K562 (cell line): Measurements from ENCODE around the gene OSBP2. TPM values are rescaled to one million over a fixed set of nuclear protein-coding genes. Genes with fewer than 3 reads are reported as not detected.

Experiments used
- ATAC-seq: fragments of 200-7000 bp; cut with Tn5 transposase; 3 replicates; pipeline ENCODE4 v1.9.1; 2020; ENCODE audit warnings: moderate library complexity
- BruUV-seq: library from RNA; stranded (reverse); fragments of 400-500 nt; replicated peaks from 2 replicates; lab custom pipeline; 2021; lab: Mats Ljungman, UMichigan
- CTCF ChIA-PET: fragments of 300-600 bp; formaldehyde crosslinking; extraction: SDS; loops from one replicate; lab custom pipeline; 2021; ENCODE audit warnings: low intra/inter-chr PET ratio; lab: Yijun Ruan, JAX
- POLR2A ChIA-PET: fragments of 300-600, 350-650 bp; sonication (Branson Sonifier 250); formaldehyde crosslinking; extraction: SDS; loops from one replicate; lab custom pipeline; 2021; ENCODE audit warnings: antibody characterized with exemption, inconsistent platforms; lab: Yijun Ruan, JAX
- DNase-seq, 4 experiments: peaks; one replicate each; pipeline versions ENCODE4 v3.0.0 to v3.0.0-alpha.2; 2011 to 2018; ENCODE audit warnings: low spot score in 3 of 4, mixed read lengths in 3 of 4; ENCODE audit errors: extremely low read depth in 1 of 4
- FAIRE-seq: peaks from 2 replicates; lab custom pipeline; 2011; peaks lifted over from hg19 to GRCh38; lab: Jason Lieb, UNC
- H2AFZ ChIP-seq: 2 replicates; pipeline ENCODE4 v1.6.0; 2011; ENCODE audit warnings: low read depth, low read length, control low read depth, inconsistent platforms
- H3K27ac ChIP-seq: fragments of 200-600 bp; 3 replicates; pipeline ENCODE4 v1.8.0; 2011; ENCODE audit warnings: low read depth, mild to moderate bottlenecking, control low read depth, inconsistent platforms, low read length, moderate library complexity, mixed read lengths; ENCODE audit errors: extremely low read depth
- H3K27me3 ChIP-seq, 2 experiments: fragments of 300-600 bp in 1 of 2; 2 replicates in 1 of 2; 3 replicates in 1 of 2; pipeline versions ENCODE4 v1.6.0 to v1.8.0; 2011; ENCODE audit warnings: inconsistent platforms in 2 of 2, low read length in 2 of 2, mild to moderate bottlenecking in 1 of 2, mixed read lengths in 1 of 2, moderate library complexity in 1 of 2; ENCODE audit not compliant: control insufficient read depth in 2 of 2, insufficient read depth in 2 of 2
- H3K36me3 ChIP-seq: fragments of 300-600 bp; 3 replicates; pipeline ENCODE4 v1.8.0; 2011; ENCODE audit warnings: mild to moderate bottlenecking, low read length, inconsistent platforms; ENCODE audit not compliant: control insufficient read depth, insufficient read depth
- H3K4me1 ChIP-seq, 2 experiments: fragments of 200-600 bp in 1 of 2; replicated peaks in 1 of 2; 2 replicates in 1 of 2; 3 replicates in 1 of 2; pipeline versions ENCODE4 v1.5.1 to v1.8.0; 2011; ENCODE audit warnings: inconsistent platforms in 2 of 2, low read length in 2 of 2, mild to moderate bottlenecking in 1 of 2, mixed read lengths in 1 of 2, moderate library complexity in 1 of 2; ENCODE audit not compliant: control insufficient read depth in 2 of 2, insufficient read depth in 2 of 2
- H3K4me2 ChIP-seq: 2 replicates; pipeline ENCODE4 v1.6.1; 2011; ENCODE audit warnings: low read length, control low read depth, inconsistent platforms, mixed read lengths; ENCODE audit not compliant: insufficient read depth
- H3K4me3 ChIP-seq: fragments of 200-600 bp; sonication (generic), shearing (Covaris generic); 2 replicates; pipeline ENCODE4 v1.5.1; 2016; ENCODE audit warnings: control low read depth, inconsistent platforms
- H3K79me2 ChIP-seq: fragments of 200-600 bp; 3 replicates; pipeline ENCODE4 v1.8.0; 2011; ENCODE audit warnings: low read length, inconsistent platforms; ENCODE audit not compliant: control insufficient read depth, insufficient read depth
- H3K9ac ChIP-seq, 2 experiments: 2 replicates each; pipeline versions ENCODE4 v1.6.0 to v1.6.1; 2011; ENCODE audit warnings: low read depth in 2 of 2, low read length in 2 of 2, control low read depth in 1 of 2, inconsistent platforms in 1 of 2, mild to moderate bottlenecking in 1 of 2, mixed read lengths in 1 of 2; ENCODE audit not compliant: insufficient read depth in 1 of 2
- H3K9me1 ChIP-seq: one replicate; pipeline ENCODE4 v1.6.0; 2011; ENCODE audit warnings: inconsistent platforms, mild to moderate bottlenecking, low read length, moderate library complexity; ENCODE audit not compliant: control insufficient read depth, insufficient read depth
- H3K9me3 ChIP-seq: replicated peaks from 2 replicates; pipeline ENCODE4 v1.5.1; 2011; ENCODE audit warnings: low read depth, low read length, inconsistent platforms; ENCODE audit not compliant: control insufficient read depth, insufficient read depth
- H4K20me1 ChIP-seq: replicated peaks from 2 replicates; pipeline ENCODE4 v1.6.1; 2011; ENCODE audit warnings: low read length, inconsistent platforms, mixed read lengths; ENCODE audit not compliant: control insufficient read depth, insufficient read depth
- COPS2 ChIP-seq: fragments of 450-650 bp; conservative IDR thresholded peaks from 2 replicates; pipeline ENCODE4 v1.6.1; 2016; ENCODE audit warnings: mild to moderate bottlenecking, moderate library complexity
- GABPB1 ChIP-seq: sonication (generic); formaldehyde crosslinking; IDR thresholded peaks from 2 replicates; pipeline ENCODE4 v1.8.0; 2022; ENCODE audit warnings: mild to moderate bottlenecking, missing genetic modification reagents
- GTF2F1 ChIP-seq: IDR thresholded peaks from 2 replicates; pipeline ENCODE4 v1.6.1; 2011; ENCODE audit warnings: low read depth, low read length, improper control_type of control experiment
- KDM1A ChIP-seq, 2 experiments: fragments of 450-650 bp; IDR thresholded peaks; 2 replicates each; pipeline ENCODE4 v1.6.1; 2016; ENCODE audit warnings: mild to moderate bottlenecking in 2 of 2
- KDM5B ChIP-seq: fragments of 200-600 bp; sonication (generic); IDR thresholded peaks from 2 replicates; pipeline ENCODE4 v1.6.1; 2012; ENCODE audit warnings: low read depth, mild to moderate bottlenecking, moderate library complexity, low read length, control low read depth, inconsistent platforms; ENCODE audit not compliant: insufficient replicate concordance
- NCOA6 ChIP-seq: fragments of 450-650 bp; IDR thresholded peaks from 2 replicates; pipeline ENCODE4 v1.6.1; 2017; ENCODE audit warnings: mild to moderate bottlenecking
- NFXL1 ChIP-seq: fragments of 450-650 bp; formaldehyde crosslinking; IDR thresholded peaks from 2 replicates; pipeline ENCODE4 v1.4.0; 2021; ENCODE audit warnings: mild to moderate bottlenecking
- RAD21 ChIP-seq, 2 experiments: fragments of 250-450 bp in 1 of 2; fragments of 450-650 bp in 1 of 2; sonication (Bioruptor Pico) in 1 of 2; formaldehyde crosslinking in 1 of 2; IDR thresholded peaks in 1 of 2; conservative IDR thresholded peaks in 1 of 2; 2 replicates each; pipeline versions ENCODE4 v1.4.0 to v1.8.0; 2020 to 2022; ENCODE audit warnings: mild to moderate bottlenecking in 2 of 2, moderate library complexity in 1 of 2
- SIRT6 ChIP-seq: IDR thresholded peaks from one replicate; pipeline ENCODE4 v1.6.1; 2012; ENCODE audit warnings: low read depth, mild to moderate bottlenecking, control low read depth, inconsistent platforms, low read length, moderate library complexity
- SREBF2 ChIP-seq: sonication (generic); formaldehyde crosslinking; IDR thresholded peaks from 2 replicates; pipeline ENCODE4 v1.4.0; 2020; ENCODE audit warnings: mild to moderate bottlenecking, missing genetic modification reagents
- XRCC3 ChIP-seq: fragments of 450-650 bp; IDR thresholded peaks from 2 replicates; pipeline ENCODE4 v1.6.1; 2017; ENCODE audit warnings: mild to moderate bottlenecking, moderate library complexity
- ZBED1 ChIP-seq: IDR thresholded peaks from 2 replicates; pipeline ENCODE4 v1.6.1; 2014
- ZNF133 ChIP-seq: fragments of 250-450 bp; sonication (Bioruptor Pico); IDR thresholded peaks from 2 replicates; pipeline ENCODE4 v1.4.0; 2020; ENCODE audit warnings: mild to moderate bottlenecking
- ZNF586 ChIP-seq: fragments of 450-650 bp; formaldehyde crosslinking; conservative IDR thresholded peaks from 2 replicates; pipeline ENCODE4 v1.4.0; 2020; ENCODE audit warnings: mild to moderate bottlenecking, moderate library complexity
- ZNF764 ChIP-seq: fragments of 250-450 bp; sonication (Bioruptor Pico); IDR thresholded peaks from 2 replicates; pipeline ENCODE4 v1.4.0; 2020; ENCODE audit warnings: low read depth, mild to moderate bottlenecking, moderate library complexity
- WGBS: fragments of 100-300 bp; shearing (Covaris generic); methylation state at CpG from one replicate; pipeline ENCODE4 v1.1.6; 2016; ENCODE audit warnings: low coverage, mixed read lengths; ENCODE audit not compliant: insufficient coverage; ENCODE audit errors: missing lambda C conversion rate; 5-methylcytosine and 5-hydroxymethylcytosine counted together
- in situ Hi-C: fragments of 300-500 bp; cut with MboI; formaldehyde crosslinking; loops from 4 replicates; pipeline ENCODE4 v1.15.0; 2018; ENCODE audit warnings: inconsistent platforms, mixed read lengths
- intact Hi-C: fragments of 100-400 bp; cut with micrococcal nuclease; formaldehyde crosslinking; loops from 2 replicates; pipeline ENCODE4 v1.14.2; 2022
- polyA plus RNA-seq, 8 experiments: library from polyadenylated mRNA; depleted of rRNA in 4 of 8; stranded (reverse) in 5 of 8; unstranded in 3 of 8; fragments of >200 nt; fragmentation: Nextera tagmentation in 2 of 8; fragmentation: Illumina TruSeq in 1 of 8; extraction: Ambion mirVana in 2 of 8; extraction: Trizol in 1 of 8; gene quantifications; 2 replicates each; pipeline versions ENCODE4 v1.2.1 to v1.2.3, GENCODE V29; 2011 to 2014; ENCODE audit warnings: inconsistent platforms in 1 of 8, missing spikeins in 1 of 8
- total RNA-seq, 7 experiments: library from RNA; depleted of rRNA in 6 of 7; stranded (reverse); fragments of >200 nt in 6 of 7; fragmentation: Illumina TruSeq in 2 of 7; extraction: Trizol in 2 of 7; gene quantifications; 2 replicates each; pipeline versions ENCODE4 v1.2.1 to v1.2.3, GENCODE V29; 2011 to 2021; ENCODE audit warnings: low replicate concordance in 1 of 7
- TF ChIP-seq, protein P1 (sequence below): IDR thresholded peaks from 2 replicates; pipeline ENCODE4 v1.6.1; 2014; ENCODE audit warnings: antibody characterized with exemption
- TF ChIP-seq, protein P2 (sequence below): fragments of 250-450 bp; sonication (Bioruptor Pico); IDR thresholded peaks from 2 replicates; pipeline ENCODE4 v1.6.1; 2021; ENCODE audit warnings: mild to moderate bottlenecking

The OSBP2 gene
- total and polyA plus RNA-seq, 9 of the 15 experiments (the other 6 are each of a cell fraction or from before 2014, with no cell fraction given): 0.52 to 29.5 (median 21.6) TPM

GRCh38 chr22:30821381-30821780, 126.7 kb downstream of the OSBP2 start:
- Histone ChIP-seq H3K27me3 (peaks cover 34 to 54% of the 10 kb centered on the region in 2 experiments), H2AFZ (no peak overlapping the region), H4K20me1 (peaks cover 7% of the 10 kb centered on the region; the same call in 1 of the 2 replicates), H3K9me3 (no peaks in the 10 kb centered on the region), H3K27ac (no peak overlapping the region), H3K4me3 (no peak overlapping the region), H3K4me2 (no peak overlapping the region), H3K79me2 (no peaks in the 10 kb centered on the region), H3K4me1 (peaks cover 0 to 13% of the 10 kb centered on the region in 2 experiments; a peak in 2 of 5 replicates), H3K9ac (no peak overlapping the region), H3K36me3 (no peaks in the 10 kb centered on the region), H3K9me1 (no peaks in the 10 kb centered on the region)
- BruUV-seq: no TSS peak
- intact Hi-C loops (no loop called here), in situ Hi-C loops (no loop called here)
- ChIA-PET POLR2A (no interaction called here), CTCF (no interaction called here)
- 25% methylated on average over 9 of the region's 12 CpGs for WGBS
- ATAC-seq (no peak), FAIRE-seq (no peak), DNase-seq (no peak)
- TF ChIP-seq ZNF133 (CRISPR knock-in tag) (no peak), COPS2 (no peak), KDM5B (no peak)

DNA sequence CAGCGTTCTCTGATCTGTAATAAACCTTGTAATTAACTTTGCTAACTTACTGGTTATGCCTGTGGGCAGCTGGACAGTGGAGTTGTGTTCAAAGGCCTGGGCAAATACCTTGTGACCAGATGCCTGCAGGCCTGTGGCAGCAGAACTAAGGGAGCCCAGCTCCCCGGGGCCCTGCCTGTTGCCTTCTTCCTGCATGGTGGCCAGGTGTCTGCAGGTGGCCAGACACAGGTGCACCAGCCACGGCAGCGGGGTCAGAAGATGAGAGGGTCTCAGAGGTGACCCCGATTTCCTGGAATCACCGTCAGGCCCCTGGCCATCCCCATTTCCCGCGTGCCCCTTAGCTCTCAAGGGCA, 127.2 kb downstream of the OSBP2 start:
- Histone ChIP-seq H3K9me3 (no peaks in the 10 kb centered on the region), H3K9me1 (no peaks in the 10 kb centered on the region), H3K9ac (no peak overlapping the region; a peak in 1 of 4 replicates), H3K4me3 (no peak overlapping the region), H2AFZ (no peak overlapping the region), H3K27me3 (peaks cover 34 to 59% of the 10 kb centered on the region in 2 experiments), H3K4me1 (peaks cover 0 to 13% of the 10 kb centered on the region in 2 experiments; a peak in 2 of 5 replicates), H4K20me1 (peaks cover 7% of the 10 kb centered on the region; the same call in 1 of the 2 replicates), H3K4me2 (no peak overlapping the region), H3K36me3 (no peaks in the 10 kb centered on the region), H3K27ac (no peak overlapping the region), H3K79me2 (no peaks in the 10 kb centered on the region)
- no TSS peak for BruUV-seq
- DNase-seq (no peak), ATAC-seq (no peak), FAIRE-seq (no peak)
- in situ Hi-C loops: no loop called here
- ChIA-PET CTCF (no interaction called here), POLR2A (no interaction called here)
- intact Hi-C loops: no loop called here
- WGBS: 1% methylated on average over 8 of the region's 8 CpGs
- TF ChIP-seq RAD21 (CRISPR knock-in tag; conservative IDR thresholded peaks at IDR 0.05 in 1 of 2, IDR thresholded peaks at IDR 0.05 in 1 of 2) (no peak), NCOA6 (no peak), KDM1A (IDR thresholded peaks at IDR 0.05) (no peak), NFXL1 (no peak), GTF2F1 (no peak), ZNF764 (CRISPR knock-in tag) (no peak), XRCC3 (no peak), ZBED1 (no peak), ZNF586 (CRISPR knock-in tag) (no peak), GABPB1 (CRISPR knock-in tag) (no peak), SREBF2 (CRISPR knock-in tag) (no peak), SIRT6 (no peak)
- TF ChIP-seq, protein P1, sequence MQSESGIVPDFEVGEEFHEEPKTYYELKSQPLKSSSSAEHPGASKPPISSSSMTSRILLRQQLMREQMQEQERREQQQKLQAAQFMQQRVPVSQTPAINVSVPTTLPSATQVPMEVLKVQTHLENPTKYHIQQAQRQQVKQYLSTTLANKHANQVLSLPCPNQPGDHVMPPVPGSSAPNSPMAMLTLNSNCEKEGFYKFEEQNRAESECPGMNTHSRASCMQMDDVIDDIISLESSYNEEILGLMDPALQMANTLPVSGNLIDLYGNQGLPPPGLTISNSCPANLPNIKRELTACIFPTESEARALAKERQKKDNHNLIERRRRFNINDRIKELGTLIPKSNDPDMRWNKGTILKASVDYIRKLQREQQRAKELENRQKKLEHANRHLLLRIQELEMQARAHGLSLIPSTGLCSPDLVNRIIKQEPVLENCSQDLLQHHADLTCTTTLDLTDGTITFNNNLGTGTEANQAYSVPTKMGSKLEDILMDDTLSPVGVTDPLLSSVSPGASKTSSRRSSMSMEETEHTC: no peak
- TF ChIP-seq, protein P2, sequence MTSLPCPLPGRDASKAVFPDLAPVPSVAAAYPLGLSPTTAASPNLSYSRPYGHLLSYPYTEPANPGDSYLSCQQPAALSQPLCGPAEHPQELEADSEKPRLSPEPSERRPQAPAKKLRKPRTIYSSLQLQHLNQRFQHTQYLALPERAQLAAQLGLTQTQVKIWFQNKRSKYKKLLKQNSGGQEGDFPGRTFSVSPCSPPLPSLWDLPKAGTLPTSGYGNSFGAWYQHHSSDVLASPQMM (CRISPR knock-in tag): no peak
